GM12878 (cell line): ENCODE results near the gene OR10G8. TPM values are rescaled to one million over a fixed set of nuclear protein-coding genes. Genes with fewer than 3 reads are reported as not detected.

Experiments used
- ATAC-seq: fragments of 200-7000 bp; cut with Tn5 transposase; 3 replicates; pipeline ENCODE4 v1.9.1; 2020; ENCODE audit warnings: mild to moderate bottlenecking, moderate library complexity
- BruUV-seq: library from RNA; stranded (reverse); fragments of 400-500 nt; replicated peaks from 2 replicates; lab custom pipeline; 2021; lab: Mats Ljungman, UMichigan
- CTCF ChIA-PET: fragments of 300-600 bp; sonication (Branson Sonifier 250); formaldehyde crosslinking; extraction: SDS; loops from one replicate; lab custom pipeline; 2021; ENCODE audit warnings: inconsistent platforms; lab: Yijun Ruan, JAX
- POLR2A ChIA-PET: fragments of 350-600 bp; formaldehyde crosslinking; extraction: SDS; loops from one replicate; lab custom pipeline; 2021; ENCODE audit warnings: inconsistent platforms; lab: Charles Lee
- RAD21 ChIA-PET: fragments of 300-600 bp; sonication (Branson Sonifier 250); formaldehyde crosslinking; loops from one replicate; lab custom pipeline; 2023; ENCODE audit warnings: antibody characterized with exemption; ENCODE audit not compliant: unreplicated experiment; lab: Charles Lee
- SMC1A ChIA-PET: fragments of 300-600 bp; sonication (Branson Sonifier 250); formaldehyde crosslinking; loops from one replicate; lab custom pipeline; 2023; ENCODE audit not compliant: unreplicated experiment, uncharacterized antibody; lab: Charles Lee
- DNase-seq: peaks from one replicate; pipeline ENCODE4 v3.0.0-alpha.2; 2011; ENCODE audit warnings: low read depth, low spot score
- FAIRE-seq: peaks from 3 replicates; lab custom pipeline; 2011; peaks lifted over from hg19 to GRCh38; lab: Jason Lieb, UNC
- H2AFZ ChIP-seq: 2 replicates; pipeline ENCODE4 v1.6.0; 2011; ENCODE audit warnings: low read depth, low read length, control low read depth; ENCODE audit not compliant: control insufficient read depth
- H3K27ac ChIP-seq: 2 replicates; pipeline ENCODE4 v1.5.1; 2011; ENCODE audit warnings: control low read depth; ENCODE audit not compliant: control insufficient read depth, insufficient read depth
- H3K27me3 ChIP-seq, 2 experiments: replicated peaks in 1 of 2; 2 replicates each; pipeline versions ENCODE4 v1.6.0 to v1.6.1; 2011; ENCODE audit warnings: low read length in 1 of 2; ENCODE audit not compliant: control insufficient read depth in 2 of 2, insufficient read depth in 2 of 2
- H3K36me3 ChIP-seq, 2 experiments: 2 replicates each; pipeline ENCODE4 v1.5.1; 2011; ENCODE audit warnings: low read length in 1 of 2; ENCODE audit not compliant: control insufficient read depth in 2 of 2, insufficient read depth in 2 of 2
- H3K4me1 ChIP-seq: 2 replicates; pipeline ENCODE4 v1.6.1; 2011; ENCODE audit warnings: mild to moderate bottlenecking, low read length, moderate library complexity, mixed read lengths; ENCODE audit not compliant: control insufficient read depth, insufficient read depth
- H3K4me2 ChIP-seq: 2 replicates; pipeline ENCODE4 v1.6.0; 2011; ENCODE audit warnings: control low read depth; ENCODE audit not compliant: control insufficient read depth, insufficient read depth
- H3K4me3 ChIP-seq: fragments of 200-600 bp; sonication (generic); 2 replicates; pipeline ENCODE4 v1.5.1; 2016
- H3K79me2 ChIP-seq: 2 replicates; pipeline ENCODE4 v1.6.0; 2011; ENCODE audit warnings: low read length; ENCODE audit not compliant: control insufficient read depth, insufficient read depth
- H3K9ac ChIP-seq: 2 replicates; pipeline ENCODE4 v1.8.0; 2011; ENCODE audit warnings: low read length, control low read depth, mixed read lengths; ENCODE audit not compliant: control insufficient read depth, insufficient read depth
- H3K9me3 ChIP-seq: replicated peaks from 3 replicates; pipeline ENCODE4 v1.5.1; 2011; ENCODE audit warnings: mild to moderate bottlenecking, low read length; ENCODE audit not compliant: control insufficient read depth, insufficient read depth
- H4K20me1 ChIP-seq: 2 replicates; pipeline ENCODE4 v1.6.0; 2011; ENCODE audit not compliant: control insufficient read depth, insufficient read depth
- BCL3 ChIP-seq: IDR thresholded peaks from 2 replicates; pipeline ENCODE4 v1.6.1; 2011; ENCODE audit warnings: borderline replicate concordance, low read depth, mild to moderate bottlenecking, moderate library complexity, low read length; ENCODE audit not compliant: insufficient read depth, poor library complexity, severe bottlenecking
- CHD4 ChIP-seq: fragments of 200-600 bp; sonication (generic); IDR thresholded peaks from 2 replicates; pipeline ENCODE4 v1.6.1; 2016; ENCODE audit warnings: mild to moderate bottlenecking
- ESRRA ChIP-seq: IDR thresholded peaks from 2 replicates; pipeline ENCODE4 v1.6.1; 2012; ENCODE audit warnings: mild to moderate bottlenecking, low read length, improper control_type of control experiment
- GABPA ChIP-seq: IDR thresholded peaks from 2 replicates; pipeline ENCODE4 v1.6.1; 2014; ENCODE audit warnings: antibody characterized with exemption, low read depth, mild to moderate bottlenecking, inconsistent platforms
- HDGF ChIP-seq: fragments of 450-650 bp; IDR thresholded peaks from 2 replicates; pipeline ENCODE4 v1.6.1; 2016; ENCODE audit warnings: antibody characterized with exemption
- MAX ChIP-seq: IDR thresholded peaks from 2 replicates; pipeline ENCODE4 v1.6.1; 2012; ENCODE audit warnings: low read depth, low read length, improper control_type of control experiment
- MEF2A ChIP-seq: IDR thresholded peaks from 2 replicates; pipeline ENCODE4 v1.6.1; 2011; ENCODE audit warnings: low read depth, mild to moderate bottlenecking, low read length, moderate library complexity; ENCODE audit not compliant: insufficient read depth
- NBN ChIP-seq: fragments of 450-650 bp; IDR thresholded peaks from 2 replicates; pipeline ENCODE4 v1.6.1; 2016
- NFIC ChIP-seq: IDR thresholded peaks from 2 replicates; pipeline ENCODE4 v1.6.1; 2012; ENCODE audit warnings: low read depth, mild to moderate bottlenecking, inconsistent platforms, low read length, moderate library complexity
- NFXL1 ChIP-seq: fragments of 450-650 bp; IDR thresholded peaks from 2 replicates; pipeline ENCODE4 v1.6.1; 2017; ENCODE audit warnings: antibody characterized with exemption, mild to moderate bottlenecking, borderline replicate concordance
- NFYB ChIP-seq: IDR thresholded peaks from 2 replicates; pipeline ENCODE4 v1.6.1; 2011; ENCODE audit warnings: low read depth, mild to moderate bottlenecking, low read length, improper control_type of control experiment, moderate library complexity; ENCODE audit not compliant: insufficient read depth
- PBX3 ChIP-seq: IDR thresholded peaks from 2 replicates; pipeline ENCODE4 v1.6.1; 2011; ENCODE audit warnings: mild to moderate bottlenecking, low read depth, low read length, moderate library complexity; ENCODE audit not compliant: insufficient replicate concordance
- PKNOX1 ChIP-seq: fragments of 450-650 bp; IDR thresholded peaks from 2 replicates; pipeline ENCODE4 v1.6.1; 2016; ENCODE audit warnings: mild to moderate bottlenecking
- PRDM15 ChIP-seq: fragments of 450-650 bp; formaldehyde crosslinking; IDR thresholded peaks from 2 replicates; pipeline ENCODE4 v1.4.0; 2020; ENCODE audit warnings: mild to moderate bottlenecking, moderate library complexity
- RUNX3 ChIP-seq: IDR thresholded peaks from 2 replicates; pipeline ENCODE4 v1.6.1; 2012; ENCODE audit warnings: low read length, inconsistent platforms
- SREBF1 ChIP-seq: IDR thresholded peaks from 2 replicates; pipeline ENCODE4 v1.6.1; 2012; ENCODE audit warnings: mild to moderate bottlenecking, low read length
- WGBS: methylation state at CpG from one replicate; pipeline ENCODE4 v1.1.6; 2016; ENCODE audit warnings: low lambda C conversion rate; ENCODE audit not compliant: insufficient replicate concordance, insufficient coverage; ENCODE audit errors: missing lambda C conversion rate; 5-methylcytosine and 5-hydroxymethylcytosine counted together
- in situ Hi-C: fragments of 300-500 bp; cut with MboI; formaldehyde crosslinking; loops from 9 replicates; pipeline ENCODE4 v1.14.3; 2018; ENCODE audit warnings: mixed read lengths
- intact Hi-C: fragments of 100-400 bp; cut with micrococcal nuclease; formaldehyde crosslinking; loops from one replicate; pipeline ENCODE4 v1.14.2; 2022; ENCODE audit not compliant: unreplicated experiment
- polyA plus RNA-seq, 11 experiments: library from polyadenylated mRNA; depleted of rRNA in 4 of 11; unstranded in 6 of 11; stranded (reverse) in 5 of 11; fragments of >200 nt; fragmentation: Nextera tagmentation in 4 of 11; fragmentation: Illumina TruSeq in 1 of 11; extraction: Ambion mirVana in 4 of 11; extraction: Trizol in 1 of 11; gene quantifications; 1 replicate in 1 of 11; 2 replicates in 10 of 11; pipeline versions ENCODE4 v1.2.1 to v1.2.3, GENCODE V29; 2011 to 2016; ENCODE audit warnings: inconsistent platforms in 2 of 11, missing spikeins in 2 of 11, low read depth in 1 of 11
- total RNA-seq, 4 experiments: library from RNA; depleted of rRNA in 3 of 4; stranded (reverse); fragments of >200 nt in 3 of 4; fragmentation: Illumina TruSeq in 1 of 4; extraction: Trizol in 1 of 4; gene quantifications; 2 replicates each; pipeline versions ENCODE4 v1.2.1 to v1.2.3, GENCODE V29; 2013 to 2021

Gene OR10G8
- total and polyA plus RNA-seq, 10 of the 15 experiments (the other 5 are each of a cell fraction or from before 2014, with no cell fraction given), result not detected

DNA sequence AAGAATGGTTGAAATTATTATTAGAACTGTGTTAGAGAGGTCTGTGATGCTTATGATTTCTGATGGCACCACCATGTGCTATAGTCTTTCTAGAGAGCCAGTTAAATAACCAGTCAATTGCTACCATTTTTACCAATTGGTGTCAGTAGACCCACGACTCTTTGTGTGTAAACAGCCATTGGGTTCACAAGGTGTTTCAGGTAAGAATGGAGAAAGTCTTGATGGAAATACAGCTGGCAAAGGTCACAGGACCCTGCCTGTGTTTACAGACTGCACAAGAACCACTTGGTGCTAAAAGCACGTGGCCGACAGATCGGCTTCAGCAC lies 45.0 kb downstream of the OR10G8 start:
- Histone ChIP-seq H3K27ac (no peak overlapping the region), H3K36me3 (no peaks in the 10 kb centered on the region), H3K4me1 (peaks cover 18% of the 10 kb centered on the region), H3K4me2 (no peak overlapping the region), H3K9me3 (no peaks in the 10 kb centered on the region; the same call in 2 of the 3 replicates), H2AFZ (no peak overlapping the region), H3K4me3 (no peak overlapping the region), H3K79me2 (no peaks in the 10 kb centered on the region), H3K27me3 (peaks cover 0 to 2% of the 10 kb centered on the region in 2 experiments; a peak in 1 of 4 replicates), H3K9ac (no peak overlapping the region), H4K20me1 (no peaks in the 10 kb centered on the region)
- SMC1A ChIA-PET, result interaction anchor here (0.8 to 1.6 kb wide), 7 partner anchors 12 to 514 kb away, joined by 3 to 23 read pairs (median 4); partner anchors contain the start of gene VWA5A
- BruUV-seq, result no TSS peak
- CTCF ChIA-PET, result interaction anchor here (0.5 to 8.6 kb wide), 33 partner anchors 8 to 530 kb away, joined by 3 to 89 read pairs (median 4); partner anchors contain the start of gene VWA5A
- 98% methylated on average over 4 of the region's 4 CpGs for WGBS
- in situ Hi-C loops (loop anchor here (5.0 to 10.0 kb wide), 2 partner anchors 126 to 513 kb away; no protein-coding TSS in a partner anchor), intact Hi-C loops (loop anchor here (1.0 to 2.0 kb wide), 3 partner anchors 124 to 331 kb away; no protein-coding TSS in a partner anchor)
- ATAC-seq, result no peak
- RAD21 ChIA-PET, result interaction anchor here (0.6 to 5.1 kb wide), 9 partner anchors 11 to 263 kb away, joined by 3 to 28 read pairs (median 3); partner anchors contain the start of gene VWA5A
- no peak for DNase-seq
- POLR2A ChIA-PET, result interaction anchor here (1.0 kb wide), 1 partner anchor 122 kb away, joined by 4 read pairs; no protein-coding TSS in a partner anchor
- no peak for FAIRE-seq
- TF ChIP-seq CHD4, result no peak
- no peak for TF ChIP-seq BCL3
- TF ChIP-seq ESRRA, result no peak
- TF ChIP-seq NFXL1, result no peak
- TF ChIP-seq PBX3, result no peak
- no peak for TF ChIP-seq PKNOX1
- TF ChIP-seq NFIC, result no peak
- TF ChIP-seq GABPA, result no peak
- no peak for TF ChIP-seq RUNX3
- no peak for TF ChIP-seq MEF2A
- no peak for TF ChIP-seq PRDM15 (CRISPR knock-in tag)
- no peak for TF ChIP-seq SREBF1
- no peak for TF ChIP-seq MAX
- no peak for TF ChIP-seq NBN
- no peak for TF ChIP-seq NFYB
- TF ChIP-seq HDGF, result no peak
